Measurements from ENCODE around the gene PTBP3.
A peak's percentile ranks its signal among the peaks of the same experiment; 100 is the strongest.

The PTBP3 gene

DNA sequence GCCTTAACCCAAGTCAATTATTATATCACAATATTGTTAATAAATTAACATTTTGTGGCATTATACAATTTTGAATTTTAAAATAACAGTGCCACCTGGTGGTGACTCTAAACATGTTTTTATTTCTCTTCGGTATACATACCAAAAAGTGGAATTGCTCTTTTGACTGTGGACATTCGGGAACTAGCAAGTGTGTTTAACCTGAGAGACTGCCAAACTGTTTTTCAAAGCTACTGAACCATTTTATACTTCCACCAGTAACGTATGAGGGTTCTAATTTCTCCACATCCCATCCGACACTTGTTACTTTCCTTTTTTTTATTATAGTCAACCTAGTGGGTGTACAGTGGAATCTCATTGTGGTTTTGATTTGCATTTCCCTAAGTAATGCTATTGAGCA, 28.2 kb upstream of the PTBP3 start:
- DNase-seq = peak; percentile 51 to 75 (median 69)
- no peaks in the 10 kb centered on the region for H3K4me1 ChIP-seq (ENCODE audit: control extremely low read depth in 1 of 4, control insufficient read depth in 4 of 4, insufficient read depth in 4 of 4, low read length in 3 of 4)
- H3K4me3 ChIP-seq (ENCODE audit: control insufficient read depth in 1 of 7, extremely low read depth in 1 of 7, insufficient read depth in 4 of 7, low read depth in 2 of 7, low read length in 6 of 7) = no peak overlapping the region
- no peaks in the 10 kb centered on the region for H3K36me3 ChIP-seq (ENCODE audit: control insufficient read depth in 4 of 4, insufficient read depth in 4 of 4, low read length in 3 of 4)
- H3K27ac ChIP-seq (ENCODE audit: insufficient read depth in 1 of 2, low read depth in 1 of 2, low read length in 2 of 2, poor library complexity in 1 of 2, severe bottlenecking in 2 of 2) = no peak overlapping the region
- POLR2A ChIA-PET = interaction anchor here (0.7 kb wide), 1 partner anchor 111 kb away, joined by 6 read pairs; no protein-coding TSS in a partner anchor
- CTCF ChIA-PET = interaction anchor here (0.7 to 4.0 kb wide), 22 partner anchors 8 to 671 kb away, joined by 3 to 36 read pairs (median 4); partner anchors contain the start of genes HSDL2 and PTBP3
- WGBS (ENCODE audit: insufficient coverage) = no CpG with 5 or more reads among the region's 4 CpGs
- no peaks in the 10 kb centered on the region for H3K27me3 ChIP-seq (replicated peaks in 2 of 5; ENCODE audit: control insufficient read depth in 4 of 5, insufficient read depth in 5 of 5, low read length in 4 of 5)
- peaks cover 0 to 8% (median 3%) of the 10 kb centered on the region in 5 experiments for H3K9me3 ChIP-seq (ENCODE audit: control extremely low read depth in 1 of 5, control insufficient read depth in 4 of 5, insufficient read depth in 2 of 5, low read depth in 1 of 5, low read length in 4 of 5)

- Histone ChIP-seq H3K4me1 (ENCODE audit: control extremely low read depth in 1 of 4, control insufficient read depth in 4 of 4, insufficient read depth in 4 of 4, low read length in 3 of 4) (no peaks in the 10 kb centered on the region), H3K27ac (ENCODE audit: insufficient read depth in 1 of 2, low read depth in 1 of 2, low read length in 2 of 2, poor library complexity in 1 of 2, severe bottlenecking in 2 of 2) (no peak overlapping the region), H3K9me3 (ENCODE audit: control extremely low read depth in 1 of 5, control insufficient read depth in 4 of 5, insufficient read depth in 2 of 5, low read depth in 1 of 5, low read length in 4 of 5) (peaks cover 0 to 2% (median 1%) of the 10 kb centered on the region in 5 experiments), H3K27me3 (replicated peaks in 2 of 5; ENCODE audit: control insufficient read depth in 4 of 5, insufficient read depth in 5 of 5, low read length in 4 of 5) (peaks cover 0 to 1% (median 0%) of the 10 kb centered on the region in 5 experiments), H3K4me3 (ENCODE audit: control insufficient read depth in 1 of 7, extremely low read depth in 1 of 7, insufficient read depth in 4 of 7, low read depth in 2 of 7, low read length in 6 of 7) (no peak overlapping the region), H3K36me3 (ENCODE audit: control insufficient read depth in 4 of 4, insufficient read depth in 4 of 4, low read length in 3 of 4) (no peaks in the 10 kb centered on the region)
- ChIA-PET POLR2A (no interaction called here), CTCF (interaction anchor here (1.3 to 4.0 kb wide), 12 partner anchors 9 to 274 kb away, joined by 3 to 36 read pairs (median 7); partner anchors contain the start of gene HSDL2)
- no CpG with 5 or more reads among the region's 5 CpGs for WGBS (ENCODE audit: insufficient coverage)
- no peak for DNase-seq
Measured at GRCh38 chr9:112360047-112360804, 26.8 kb upstream of the PTBP3 start.

GRCh38 chr9:112355427-112355897, 22.0 kb upstream of the PTBP3 start:
- Histone ChIP-seq H3K27me3 (replicated peaks in 2 of 5; ENCODE audit: control insufficient read depth in 4 of 5, insufficient read depth in 5 of 5, low read length in 4 of 5) (peaks cover 0 to 2% (median 0%) of the 10 kb centered on the region in 5 experiments), H3K27ac (ENCODE audit: insufficient read depth in 1 of 2, low read depth in 1 of 2, low read length in 2 of 2, poor library complexity in 1 of 2, severe bottlenecking in 2 of 2) (no peak overlapping the region), H3K4me3 (ENCODE audit: control insufficient read depth in 1 of 7, extremely low read depth in 1 of 7, insufficient read depth in 4 of 7, low read depth in 2 of 7, low read length in 6 of 7) (no peak overlapping the region), H3K4me1 (ENCODE audit: control extremely low read depth in 1 of 4, control insufficient read depth in 4 of 4, insufficient read depth in 4 of 4, low read length in 3 of 4) (peaks cover 0 to 4% (median 0%) of the 10 kb centered on the region in 4 experiments), H3K9me3 (ENCODE audit: control extremely low read depth in 1 of 5, control insufficient read depth in 4 of 5, insufficient read depth in 2 of 5, low read depth in 1 of 5, low read length in 4 of 5) (no peaks in the 10 kb centered on the region), H3K36me3 (ENCODE audit: control insufficient read depth in 4 of 4, insufficient read depth in 4 of 4, low read length in 3 of 4) (no peaks in the 10 kb centered on the region)
- no peak for DNase-seq
- ChIA-PET POLR2A (no interaction called here), CTCF (interaction anchor here (1.2 kb wide), 1 partner anchor 14 kb away, joined by 3 read pairs; no protein-coding TSS in a partner anchor)
- WGBS (ENCODE audit: insufficient coverage) = 93% methylated on average over 6 of the region's 8 CpGs

DNA sequence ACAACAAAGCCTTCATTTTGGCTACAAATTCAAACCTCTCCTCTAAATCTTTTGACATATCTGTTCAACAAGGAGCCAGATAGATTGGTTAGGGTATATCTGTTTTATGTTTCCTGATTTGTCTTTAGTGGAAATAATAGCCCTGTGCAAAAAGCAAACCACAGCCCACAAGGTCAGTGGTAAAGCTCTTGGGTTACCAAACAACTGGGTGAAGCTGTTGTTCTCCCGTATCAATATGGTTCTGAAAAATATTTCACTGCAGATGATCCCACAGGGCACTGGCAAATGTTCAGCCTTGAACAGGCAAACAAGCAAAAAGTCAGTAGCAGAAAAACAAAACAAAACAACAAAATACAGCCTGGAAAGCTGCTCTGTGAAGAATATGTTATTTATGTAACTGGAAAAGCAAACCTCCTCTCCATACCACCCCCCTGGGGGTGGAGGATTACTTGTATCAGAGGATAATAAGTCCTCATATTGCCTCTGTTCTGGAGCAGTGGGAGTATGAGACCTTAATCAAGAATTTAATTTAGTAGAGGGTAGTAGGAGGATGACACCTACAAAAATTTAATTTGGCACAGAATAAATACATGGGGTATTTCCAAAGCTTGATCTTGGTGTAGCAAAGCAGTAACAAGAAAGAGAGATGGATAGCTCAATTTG, 20.8 kb upstream of the PTBP3 start:
- POLR2A ChIA-PET = no interaction called here

DNA sequence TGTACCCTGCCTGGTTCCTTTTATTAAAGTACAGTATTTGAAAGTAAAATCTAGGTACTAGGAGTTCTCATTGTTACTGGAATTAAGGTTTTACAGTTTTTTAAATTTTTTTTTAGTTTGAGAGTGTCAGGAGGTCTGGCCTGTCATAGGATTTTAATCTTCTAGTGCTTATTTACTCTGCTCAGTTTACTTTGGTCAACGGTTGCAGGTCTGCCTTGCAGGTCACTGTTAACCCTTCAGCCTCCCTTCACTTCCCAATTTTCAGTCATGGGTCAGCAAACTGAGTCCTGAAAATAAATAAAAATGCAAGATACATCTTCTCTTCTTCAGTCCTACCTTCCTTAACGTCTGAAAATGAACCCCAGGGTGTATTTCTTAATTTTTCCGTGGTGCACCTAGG, 18.8 kb upstream of the PTBP3 start:
- peaks cover 0 to 2% (median 0%) of the 10 kb centered on the region in 5 experiments for H3K27me3 ChIP-seq (replicated peaks in 2 of 5; ENCODE audit: control insufficient read depth in 4 of 5, insufficient read depth in 5 of 5, low read length in 4 of 5)
- ChIA-PET POLR2A (no interaction called here), CTCF (interaction anchor here (1.6 to 2.1 kb wide), 2 partner anchors 176 to 239 kb away, joined by 4 read pairs; no protein-coding TSS in a partner anchor)
- no peak for DNase-seq
- H3K9me3 ChIP-seq (ENCODE audit: control extremely low read depth in 1 of 5, control insufficient read depth in 4 of 5, insufficient read depth in 2 of 5, low read depth in 1 of 5, low read length in 4 of 5) = no peaks in the 10 kb centered on the region
- H3K4me1 ChIP-seq (ENCODE audit: control extremely low read depth in 1 of 4, control insufficient read depth in 4 of 4, insufficient read depth in 4 of 4, low read length in 3 of 4) = peaks cover 0 to 8% (median 2%) of the 10 kb centered on the region in 4 experiments
- no peak overlapping the region for H3K27ac ChIP-seq (ENCODE audit: insufficient read depth in 1 of 2, low read depth in 1 of 2, low read length in 2 of 2, poor library complexity in 1 of 2, severe bottlenecking in 2 of 2)
- no peaks in the 10 kb centered on the region for H3K36me3 ChIP-seq (ENCODE audit: control insufficient read depth in 4 of 4, insufficient read depth in 4 of 4, low read length in 3 of 4)
- 91% methylated on average over 2 of the region's 3 CpGs for WGBS (ENCODE audit: insufficient coverage)
- H3K4me3 ChIP-seq (ENCODE audit: control insufficient read depth in 1 of 7, extremely low read depth in 1 of 7, insufficient read depth in 4 of 7, low read depth in 2 of 7, low read length in 6 of 7) = no peak overlapping the region

More for the DNA sequence above, 20.8 kb upstream of the PTBP3 start:
- no peaks in the 10 kb centered on the region for H3K36me3 ChIP-seq (ENCODE audit: control insufficient read depth in 4 of 4, insufficient read depth in 4 of 4, low read length in 3 of 4)
- no peaks in the 10 kb centered on the region for H3K9me3 ChIP-seq (ENCODE audit: control extremely low read depth in 1 of 5, control insufficient read depth in 4 of 5, insufficient read depth in 2 of 5, low read depth in 1 of 5, low read length in 4 of 5)
- H3K27me3 ChIP-seq (replicated peaks in 2 of 5; ENCODE audit: control insufficient read depth in 4 of 5, insufficient read depth in 5 of 5, low read length in 4 of 5) = peaks cover 0 to 2% (median 0%) of the 10 kb centered on the region in 5 experiments
- DNase-seq = no peak
- no peak overlapping the region for H3K4me3 ChIP-seq (ENCODE audit: control insufficient read depth in 1 of 7, extremely low read depth in 1 of 7, insufficient read depth in 4 of 7, low read depth in 2 of 7, low read length in 6 of 7)
- WGBS (ENCODE audit: insufficient coverage) = 83% methylated on average over 1 of the region's 1 CpG
- peaks cover 0 to 4% (median 0%) of the 10 kb centered on the region in 4 experiments for H3K4me1 ChIP-seq (ENCODE audit: control extremely low read depth in 1 of 4, control insufficient read depth in 4 of 4, insufficient read depth in 4 of 4, low read length in 3 of 4)
- CTCF ChIA-PET = interaction anchor here (1.3 to 1.5 kb wide), 2 partner anchors 21 to 241 kb away, joined by 3 read pairs; partner anchors contain the start of gene PTBP3
- H3K27ac ChIP-seq (ENCODE audit: insufficient read depth in 1 of 2, low read depth in 1 of 2, low read length in 2 of 2, poor library complexity in 1 of 2, severe bottlenecking in 2 of 2) = no peak overlapping the region

- WGBS (ENCODE audit: insufficient coverage) = 100% methylated on average over 1 of the region's 3 CpGs
- ChIA-PET CTCF (interaction anchor here (1.0 to 2.1 kb wide), 3 partner anchors 11 to 238 kb away, joined by 3 to 4 read pairs (median 4); no protein-coding TSS in a partner anchor), POLR2A (no interaction called here)
- H3K27me3 ChIP-seq (replicated peaks in 2 of 5; ENCODE audit: control insufficient read depth in 4 of 5, insufficient read depth in 5 of 5, low read length in 4 of 5) = peaks cover 0 to 2% (median 0%) of the 10 kb centered on the region in 5 experiments
- no peak overlapping the region for H3K4me3 ChIP-seq (ENCODE audit: control insufficient read depth in 1 of 7, extremely low read depth in 1 of 7, insufficient read depth in 4 of 7, low read depth in 2 of 7, low read length in 6 of 7)
- H3K36me3 ChIP-seq (ENCODE audit: control insufficient read depth in 4 of 4, insufficient read depth in 4 of 4, low read length in 3 of 4) = no peaks in the 10 kb centered on the region
- no peak overlapping the region for H3K27ac ChIP-seq (ENCODE audit: insufficient read depth in 1 of 2, low read depth in 1 of 2, low read length in 2 of 2, poor library complexity in 1 of 2, severe bottlenecking in 2 of 2)
- no peak for DNase-seq
- peaks cover 0 to 8% (median 2%) of the 10 kb centered on the region in 4 experiments for H3K4me1 ChIP-seq (ENCODE audit: control extremely low read depth in 1 of 4, control insufficient read depth in 4 of 4, insufficient read depth in 4 of 4, low read length in 3 of 4)
- no peaks in the 10 kb centered on the region for H3K9me3 ChIP-seq (ENCODE audit: control extremely low read depth in 1 of 5, control insufficient read depth in 4 of 5, insufficient read depth in 2 of 5, low read depth in 1 of 5, low read length in 4 of 5)
Measured at GRCh38 chr9:112351184-112351583, 17.8 kb upstream of the PTBP3 start.
